ENCODE results near the gene LHX3. TPM values are rescaled to one million over a fixed set of nuclear protein-coding genes. Genes with fewer than 3 reads are reported as not detected.
"Not testable (repeated sequence)": the region's sequence is repeated elsewhere in the genome, so short reads cannot be mapped to it uniquely, and the experiment has no call there.

Gene LHX3
- total RNA-seq, 1 donor from 2014 or later: not detected

GRCh38 chr9:136242918-136243525 lies 38.1 kb upstream of the LHX3 start:
- DNase-seq (ENCODE audit: low spot score in 2 of 2) (no peak), FAIRE-seq (no peak)

GRCh38 chr9:136242248-136242647 lies 37.3 kb upstream of the LHX3 start:
- FAIRE-seq: no peak
- no peak for DNase-seq (ENCODE audit: low spot score in 2 of 2)

GRCh38 chr9:136241542-136241941 lies 36.6 kb upstream of the LHX3 start:
- DNase-seq (ENCODE audit: low spot score in 2 of 2): no peak
- FAIRE-seq: no peak

- FAIRE-seq: no peak
Measured at GRCh38 chr9:136240941-136241340, 36.0 kb upstream of the LHX3 start.

GRCh38 chr9:136239983-136240330 lies 35.0 kb upstream of the LHX3 start:
- DNase-seq (ENCODE audit: low spot score in 2 of 2) (no peak), FAIRE-seq (no peak)

More at GRCh38 chr9:136240941-136241340, 36.0 kb upstream of the LHX3 start:
- no peak for DNase-seq (ENCODE audit: low spot score in 2 of 2)

- no peak for DNase-seq (ENCODE audit: low spot score in 2 of 2)
- no peak for FAIRE-seq
Measured at GRCh38 chr9:136239135-136239982, 34.4 kb upstream of the LHX3 start.

- no peak for FAIRE-seq
- DNase-seq (ENCODE audit: low spot score in 2 of 2): no peak
Measured at GRCh38 chr9:136238342-136238732, 33.4 kb upstream of the LHX3 start.

- FAIRE-seq: no peak
Measured at GRCh38 chr9:136237486-136238341, 32.8 kb upstream of the LHX3 start.

GRCh38 chr9:136236471-136237410 lies 31.8 kb upstream of the LHX3 start:
- not testable (repeated sequence) for FAIRE-seq; DNase-seq (ENCODE audit: low spot score in 2 of 2)

More at GRCh38 chr9:136237486-136238341, 32.8 kb upstream of the LHX3 start:
- DNase-seq (ENCODE audit: low spot score in 2 of 2): no peak

- no peak for DNase-seq (ENCODE audit: low spot score in 2 of 2)
- FAIRE-seq: no peak
Measured at GRCh38 chr9:136235709-136236455, 31.0 kb upstream of the LHX3 start.

- FAIRE-seq: no peak
- DNase-seq (ENCODE audit: low spot score in 2 of 2): no peak
Measured at GRCh38 chr9:136235171-136235570, 30.2 kb upstream of the LHX3 start.

GRCh38 chr9:136234597-136234996 lies 29.7 kb upstream of the LHX3 start:
- no peak for DNase-seq (ENCODE audit: low spot score in 2 of 2)
- FAIRE-seq: no peak

GRCh38 chr9:136233868-136234267 lies 28.9 kb upstream of the LHX3 start:
- FAIRE-seq: no peak

GRCh38 chr9:136233411-136233810 lies 28.5 kb upstream of the LHX3 start:
- DNase-seq (ENCODE audit: low spot score in 2 of 2) (no peak), FAIRE-seq (no peak)

More at GRCh38 chr9:136233868-136234267, 28.9 kb upstream of the LHX3 start:
- no peak for DNase-seq (ENCODE audit: low spot score in 2 of 2)

GRCh38 chr9:136232969-136233368 lies 28.0 kb upstream of the LHX3 start:
- FAIRE-seq: no peak
- no peak for DNase-seq (ENCODE audit: low spot score in 2 of 2)

GRCh38 chr9:136231478-136232297 lies 26.8 kb upstream of the LHX3 start:
- FAIRE-seq (no peak), DNase-seq (ENCODE audit: low spot score in 2 of 2) (no peak)

GRCh38 chr9:136230773-136231172 lies 25.8 kb upstream of the LHX3 start:
- FAIRE-seq (no peak), DNase-seq (ENCODE audit: low spot score in 2 of 2) (no peak)

- FAIRE-seq (no peak), DNase-seq (ENCODE audit: low spot score in 2 of 2) (no peak)
Measured at GRCh38 chr9:136230365-136230764, 25.4 kb upstream of the LHX3 start.
